ENCODE measurements around the gene LCN1. TPM values are rescaled to one million over a fixed set of nuclear protein-coding genes. Genes with fewer than 3 reads are reported as not detected.

Gene LCN1
- total RNA-seq, 2 donors from 2014 or later, result 2.0 TPM; not detected in 1

GRCh38 chr9:135487281-135488012 lies 33.8 kb upstream of the LCN1 start:
- ATAC-seq (no peak), DNase-seq (no peak)
- intact Hi-C loops (cut with DNase I), result no loop called here

GRCh38 chr9:135488013-135488330 lies 33.3 kb upstream of the LCN1 start:
- intact Hi-C loops (cut with DNase I), result no loop called here
- DNase-seq, result no peak
- no peak for ATAC-seq

GRCh38 chr9:135488527-135488926 lies 32.7 kb upstream of the LCN1 start:
- ATAC-seq (no peak), DNase-seq (no peak)
- intact Hi-C loops (cut with DNase I), result no loop called here

GRCh38 chr9:135489188-135489906 lies 31.9 kb upstream of the LCN1 start:
- no peak for ATAC-seq
- intact Hi-C loops (cut with DNase I), result no loop called here
- DNase-seq, result no peak

GRCh38 chr9:135490166-135490870 lies 30.9 kb upstream of the LCN1 start:
- intact Hi-C loops (cut with DNase I), result no loop called here
- DNase-seq, result no peak
- ATAC-seq, result no peak

GRCh38 chr9:135490980-135491464 lies 30.2 kb upstream of the LCN1 start:
- no peak for DNase-seq
- intact Hi-C loops (cut with DNase I), result no loop called here
- ATAC-seq, result no peak

- ATAC-seq (no peak), DNase-seq (no peak)
- intact Hi-C loops (cut with DNase I), result no loop called here
Observed at GRCh38 chr9:135491764-135492163, 29.5 kb upstream of the LCN1 start.

- DNase-seq (no peak), ATAC-seq (no peak)
- intact Hi-C loops (cut with DNase I), result no loop called here
Observed at GRCh38 chr9:135492886-135493669, 28.2 kb upstream of the LCN1 start.

GRCh38 chr9:135494791-135495559 lies 26.3 kb upstream of the LCN1 start:
- no peak for DNase-seq
- intact Hi-C loops (cut with DNase I), result no loop called here
- no peak for ATAC-seq

GRCh38 chr9:135498381-135499126 lies 22.7 kb upstream of the LCN1 start:
- DNase-seq, result no peak
- intact Hi-C loops (cut with DNase I), result no loop called here
- ATAC-seq, result no peak

GRCh38 chr9:135499326-135500070 lies 21.7 kb upstream of the LCN1 start:
- DNase-seq (peak; percentile 98), ATAC-seq (peak; percentile 91)
- intact Hi-C loops (cut with DNase I), result no loop called here

GRCh38 chr9:135500071-135500524 lies 21.1 kb upstream of the LCN1 start:
- intact Hi-C loops (cut with DNase I), result no loop called here
- no peak for DNase-seq
- ATAC-seq, result peak; percentile 14 to 36

- ATAC-seq (peak; percentile 97 to 98), DNase-seq (peak; percentile 92)
- intact Hi-C loops (cut with DNase I), result no loop called here
Observed at GRCh38 chr9:135500525-135501260, 20.5 kb upstream of the LCN1 start, which contains the start of gene MRPS2. Gene MRPS2 (plus strand): TSS chr9:135500682. CDS start chr9:135500711, 29 bp downstream.

- intact Hi-C loops (cut with DNase I), result no loop called here
- no peak for ATAC-seq
- peak; percentile 54 for DNase-seq
Observed at GRCh38 chr9:135501261-135502167, 19.7 kb upstream of the LCN1 start.

GRCh38 chr9:135502168-135502872 lies 18.9 kb upstream of the LCN1 start:
- no peak for ATAC-seq
- intact Hi-C loops (cut with DNase I), result no loop called here
- no peak for DNase-seq

Measured in left cardiac atrium (tissue), 4 donors.